ENCODE measurements around the gene ADGRB3.
"Not testable (repeated sequence)": the region's sequence is repeated elsewhere in the genome, so short reads cannot be mapped to it uniquely, and the experiment has no call there.

The ADGRB3 gene

DNA sequence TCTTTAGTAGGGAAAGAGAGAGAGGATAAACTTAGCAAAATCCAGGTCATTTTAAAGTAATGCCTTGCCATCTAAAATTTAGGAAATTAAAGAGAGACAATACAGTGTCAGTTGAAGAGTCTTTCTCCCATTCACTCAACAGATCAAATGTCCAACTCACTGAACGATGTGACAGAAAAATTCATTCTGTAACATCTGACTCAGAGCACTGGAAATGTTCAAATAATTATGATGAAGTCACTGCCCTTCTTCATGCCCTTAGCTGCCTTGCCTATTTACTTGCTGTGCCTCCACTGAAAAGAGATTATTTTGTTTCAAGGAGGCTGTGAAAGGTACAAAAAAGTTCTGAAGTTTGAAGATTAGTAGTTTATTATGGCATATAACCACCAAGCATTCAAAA is 434.8 kb downstream of the ADGRB3 start:
- DNase-seq: no peak

- DNase-seq: no peak
These were observed 437.7 kb downstream of the ADGRB3 start for GRCh38 chr6:69072796-69073195.

DNA sequence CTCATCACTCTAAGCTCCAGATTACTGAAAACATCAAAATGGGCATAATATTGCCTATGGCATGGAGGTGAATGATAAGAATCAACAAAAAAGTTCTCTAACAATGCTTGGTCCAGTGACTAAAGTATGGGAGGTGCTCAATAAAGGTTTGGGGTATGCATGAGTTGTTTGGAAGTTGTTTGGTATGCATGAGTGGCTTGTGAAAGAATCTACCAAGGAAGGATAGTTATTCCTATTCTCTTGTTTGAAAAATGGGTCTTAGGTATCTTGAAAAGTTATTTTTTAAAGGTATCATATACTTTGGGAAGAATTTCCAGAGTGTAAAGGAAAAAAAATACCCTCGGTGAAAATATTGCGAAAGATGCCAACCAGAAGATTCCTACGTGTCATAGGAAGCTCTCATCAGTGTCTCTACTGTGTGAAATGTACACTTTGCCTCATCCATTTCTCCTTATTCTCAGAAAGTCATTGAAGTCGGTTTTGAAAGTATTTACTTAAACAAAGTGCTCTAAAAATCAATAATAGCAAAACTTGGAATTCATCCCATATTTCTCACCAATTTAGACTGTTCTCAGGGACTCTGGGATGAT is 449.8 kb downstream of the ADGRB3 start:
- DNase-seq: no peak

DNA sequence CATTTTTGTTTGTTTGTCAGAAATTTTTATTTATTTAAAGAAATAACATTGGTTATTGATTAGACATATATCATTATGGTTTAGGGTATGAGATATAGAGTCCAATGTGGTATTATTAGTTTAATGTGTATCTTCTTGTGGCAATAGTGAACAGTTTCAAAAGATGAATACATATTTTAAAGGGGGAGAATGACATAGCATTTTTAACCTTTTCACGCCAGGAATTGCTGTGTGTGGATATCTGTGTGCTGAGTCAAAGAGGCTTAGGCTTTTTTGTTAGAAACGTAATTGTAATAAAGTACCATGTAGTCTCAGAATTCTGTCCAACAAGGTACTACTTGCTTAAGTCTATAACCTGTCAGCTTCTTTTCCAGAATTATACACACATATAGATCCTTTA is 451.6 kb downstream of the ADGRB3 start:
- DNase-seq: no peak

DNA sequence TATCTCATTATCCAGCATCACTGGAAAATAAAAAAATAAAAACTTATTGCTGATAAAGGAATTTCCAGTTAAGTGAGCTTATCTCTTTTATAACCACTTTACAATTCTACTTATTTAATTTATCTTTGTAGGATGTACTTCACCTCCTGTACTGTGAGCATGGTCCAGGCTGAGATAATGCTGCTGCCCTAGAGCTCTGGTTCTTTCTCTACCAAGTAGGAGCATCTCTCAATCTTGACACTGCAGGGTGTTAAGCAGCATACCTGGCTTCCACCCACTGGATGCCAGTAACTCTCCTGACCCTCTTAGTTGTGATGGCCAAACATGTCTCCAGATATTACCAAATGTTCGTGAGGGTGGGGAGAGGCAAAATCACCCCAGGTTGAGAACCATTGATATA is 454.5 kb downstream of the ADGRB3 start:
- no peak for DNase-seq

- DNase-seq: no peak
These were observed 455.1 kb downstream of the ADGRB3 start for GRCh38 chr6:69090132-69090531.

DNA sequence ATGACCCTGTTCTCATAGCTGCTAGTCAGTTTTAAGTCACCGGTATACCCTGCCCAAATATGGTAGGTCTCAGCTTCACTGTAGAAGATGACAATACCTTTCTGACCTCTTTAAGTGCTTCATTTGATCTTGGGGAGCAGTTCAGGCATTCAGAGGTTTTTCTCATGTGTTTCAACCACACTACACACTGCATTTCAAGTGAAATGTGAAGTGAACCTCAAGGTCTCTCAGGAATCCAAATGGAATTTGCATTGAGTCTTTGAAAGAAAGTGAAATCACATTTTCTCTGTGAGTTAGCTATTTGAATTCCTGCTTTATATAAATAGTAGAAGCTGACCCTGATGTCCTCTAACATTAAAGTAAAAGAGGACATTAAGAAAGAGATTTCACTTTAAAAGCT is 461.6 kb downstream of the ADGRB3 start:
- no peak for DNase-seq

DNA sequence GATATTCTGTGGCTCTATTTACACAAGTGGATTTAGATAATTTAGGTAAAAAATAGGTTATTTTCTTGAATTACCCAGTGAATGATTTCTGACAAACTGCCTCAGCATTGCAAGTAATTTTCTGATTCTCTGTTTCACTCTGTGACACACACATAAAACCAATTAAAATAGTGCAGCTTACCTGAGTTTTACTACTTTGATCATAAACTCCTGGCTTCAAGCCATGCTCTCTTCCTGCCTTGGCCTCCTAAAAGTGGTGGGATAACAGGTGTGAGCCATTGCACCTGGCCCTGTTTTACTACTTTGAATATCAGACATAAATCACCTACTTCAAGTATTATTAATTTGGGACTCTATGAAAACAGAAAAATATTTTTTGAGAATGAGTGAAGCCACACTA is 462.9 kb downstream of the ADGRB3 start:
- no peak for DNase-seq

GRCh38 chr6:69098910-69099309 is 463.8 kb downstream of the ADGRB3 start:
- no peak for DNase-seq

- no peak for DNase-seq
These were observed 465.7 kb downstream of the ADGRB3 start for GRCh38 chr6:69100772-69101171.

GRCh38 chr6:69102416-69102815 is 467.3 kb downstream of the ADGRB3 start:
- no peak for DNase-seq

DNA sequence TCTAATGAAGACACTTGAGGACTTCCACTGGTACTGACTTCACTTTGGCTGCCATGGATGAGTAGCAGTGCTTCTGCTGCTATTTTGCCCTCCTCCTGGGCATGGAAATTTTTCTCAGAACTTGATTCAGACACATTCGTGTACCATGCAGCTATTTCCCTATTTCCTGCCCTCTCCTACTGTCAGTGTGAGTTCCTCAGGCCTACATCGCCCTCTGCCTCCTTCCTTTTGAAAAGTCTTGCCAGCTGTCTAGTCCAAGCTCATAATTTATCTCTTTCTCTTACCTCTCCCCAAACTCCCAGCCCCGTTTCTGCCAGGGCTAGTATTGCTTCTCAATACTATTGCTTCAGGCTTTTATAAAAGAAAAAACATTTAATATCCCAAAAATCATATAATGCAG is 470.2 kb downstream of the ADGRB3 start:
- DNase-seq: no peak

DNA sequence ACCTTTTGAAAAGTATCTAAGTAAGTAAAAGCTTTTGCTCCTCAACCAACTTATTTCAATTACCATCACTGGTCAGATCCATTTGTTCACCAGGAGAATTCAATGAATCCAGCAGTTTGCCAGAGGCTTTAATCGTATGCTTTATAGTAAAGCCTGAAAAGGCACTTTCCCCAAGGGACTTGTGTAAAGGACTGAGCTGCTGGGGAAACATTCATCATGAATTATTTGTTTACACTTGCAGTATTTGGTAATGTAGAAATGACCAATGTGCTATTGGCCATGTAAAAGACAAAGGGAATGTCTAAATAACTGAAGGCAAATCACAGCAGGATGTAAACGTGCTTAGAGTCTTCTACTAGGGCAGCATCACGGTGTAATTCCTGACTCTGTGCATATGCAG is 471.4 kb downstream of the ADGRB3 start:
- no peak for DNase-seq

- no peak for DNase-seq
These were observed 476.2 kb downstream of the ADGRB3 start for GRCh38 chr6:69111301-69111700.

GRCh38 chr6:69116658-69117057 is 481.6 kb downstream of the ADGRB3 start:
- no peak for DNase-seq

DNA sequence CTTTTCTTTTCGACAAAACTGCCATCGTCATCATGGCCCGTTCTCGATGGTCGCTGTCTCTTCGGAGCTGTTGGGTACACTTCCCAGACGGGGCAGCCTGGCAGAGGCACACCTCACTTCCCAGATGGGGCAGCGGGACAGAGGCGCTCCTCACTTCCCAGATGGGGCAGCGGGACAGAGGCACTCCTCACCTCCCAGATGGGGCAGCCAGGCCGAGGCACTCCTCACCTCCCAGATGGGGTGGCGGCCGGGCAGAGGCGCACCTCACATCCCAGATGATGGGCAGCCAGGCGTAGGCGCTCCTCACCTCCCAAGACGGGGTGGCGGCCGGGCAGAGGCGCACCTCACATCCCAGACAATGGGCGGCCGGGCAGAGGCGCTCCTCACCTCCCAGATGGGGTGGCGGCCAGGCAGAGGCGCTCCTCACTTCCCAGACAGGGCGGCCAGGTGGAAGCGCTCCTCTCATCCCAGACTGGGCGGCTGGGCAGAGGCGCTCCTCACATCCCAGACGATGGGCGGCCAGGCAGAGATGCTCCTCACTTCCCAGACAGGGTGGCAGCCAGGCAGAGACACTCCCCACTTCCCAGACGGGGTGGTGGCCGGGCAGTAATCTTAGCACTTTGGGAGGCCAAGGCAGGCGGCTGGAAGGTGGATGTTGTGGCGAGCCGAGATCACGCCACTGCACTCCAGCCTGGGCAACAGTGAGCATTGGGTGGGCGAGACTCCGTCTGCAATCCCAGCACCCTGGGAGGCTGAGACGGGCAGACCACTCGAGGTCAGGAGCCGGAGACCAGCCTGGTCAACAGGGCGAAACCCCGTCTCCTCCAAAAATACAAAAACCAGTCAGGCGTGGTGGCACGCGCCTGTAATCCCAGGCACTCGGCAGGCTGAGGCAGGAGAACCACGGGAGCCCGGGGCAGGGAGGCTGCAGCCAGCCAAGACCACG is 486.7 kb downstream of the ADGRB3 start:
- DNase-seq: not testable (repeated sequence)

DNA sequence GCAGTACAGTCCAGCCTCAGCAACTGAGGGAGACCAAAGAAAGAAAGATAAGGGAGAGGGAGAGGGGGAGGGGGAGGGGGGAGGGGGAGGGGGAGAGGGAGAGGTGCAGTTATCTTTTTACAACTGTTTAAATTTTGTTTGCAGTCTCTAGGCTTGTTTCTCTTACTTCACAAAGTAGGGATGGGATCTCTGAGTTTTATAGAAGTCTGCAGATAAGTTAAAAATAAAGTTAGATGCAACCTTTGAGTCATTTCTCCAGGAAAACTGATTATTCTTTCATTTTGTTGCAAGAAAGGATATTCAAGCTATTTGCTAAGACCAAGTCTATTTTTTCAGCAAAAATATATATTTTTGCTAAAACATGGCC is 487.3 kb downstream of the ADGRB3 start:
- DNase-seq: no peak

DNA sequence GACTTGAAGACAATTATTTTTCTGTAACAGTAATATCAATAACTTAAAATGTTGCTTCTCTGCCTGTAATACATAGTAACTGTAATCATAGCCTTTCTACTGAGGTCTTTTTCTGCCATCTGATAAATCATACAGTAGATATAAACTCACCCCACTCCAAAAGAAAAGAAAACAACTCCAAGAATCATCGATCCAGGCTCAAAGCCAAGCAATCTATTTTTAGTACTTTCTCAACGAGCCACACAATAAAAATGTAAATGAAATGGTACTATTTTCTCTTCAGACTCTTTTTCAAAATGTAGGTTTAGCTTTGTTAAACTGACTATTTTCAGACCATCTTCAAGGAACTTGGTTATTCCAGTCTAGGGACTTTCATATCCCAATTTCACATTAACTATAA is 493.3 kb downstream of the ADGRB3 start:
- no peak for DNase-seq

- no peak for DNase-seq
These were observed 494.0 kb downstream of the ADGRB3 start for GRCh38 chr6:69129046-69129445.

GRCh38 chr6:69135927-69136326 is 500.8 kb downstream of the ADGRB3 start:
- DNase-seq: no peak

- DNase-seq: no peak
These were observed 503.1 kb downstream of the ADGRB3 start for GRCh38 chr6:69138148-69138547.

DNA sequence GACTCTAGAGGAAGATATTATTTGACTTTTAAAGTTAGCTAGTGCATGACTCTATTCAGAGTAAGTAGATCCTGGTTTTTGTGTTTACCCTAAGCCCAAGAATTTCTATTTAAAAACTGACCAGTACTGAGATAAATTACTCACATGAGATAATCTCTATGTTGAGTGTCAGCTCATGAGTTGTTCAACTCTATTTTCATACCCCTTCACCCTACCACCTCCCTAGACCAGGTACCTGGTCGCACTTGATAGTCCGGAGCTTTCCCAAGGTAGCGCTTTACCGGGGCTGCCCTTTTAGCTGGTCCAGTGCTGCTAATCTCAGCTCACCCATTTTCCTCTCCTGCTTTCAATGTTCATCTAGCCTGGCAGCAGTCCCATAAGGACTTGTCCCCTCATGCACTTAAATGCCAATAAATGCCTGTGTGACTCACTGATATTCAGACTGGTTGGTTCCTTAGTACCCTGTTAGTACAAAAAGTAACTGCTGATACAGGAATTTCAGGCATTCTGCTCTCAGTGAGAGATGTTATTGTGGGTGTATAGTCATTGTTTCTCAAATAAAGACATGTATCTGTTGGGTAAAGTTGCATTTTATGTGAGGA is 503.9 kb downstream of the ADGRB3 start:
- no peak for DNase-seq

GRCh38 chr6:69145062-69145461 is 510.0 kb downstream of the ADGRB3 start:
- no peak for DNase-seq

DNA sequence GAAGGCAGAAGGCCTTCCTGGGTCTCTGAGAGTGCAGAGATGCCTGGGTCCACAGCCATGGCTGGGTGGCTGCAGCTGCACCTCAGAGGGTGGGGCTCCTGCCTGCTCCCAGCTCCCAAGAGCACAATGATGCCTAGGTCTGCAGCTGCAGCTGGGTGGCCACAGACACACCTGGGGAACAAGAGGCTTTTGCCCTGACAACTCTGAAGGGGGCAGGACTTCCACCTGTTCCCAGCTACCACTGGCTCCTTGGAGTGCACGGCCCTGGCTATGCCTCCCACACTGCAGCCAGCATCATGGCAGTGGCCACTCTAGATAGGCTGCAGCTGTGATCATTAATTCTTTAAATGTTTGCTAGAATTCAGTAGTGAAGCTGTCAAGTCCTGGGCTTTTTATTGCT is 511.3 kb downstream of the ADGRB3 start:
- DNase-seq: no peak
